Suppressor macrophage treated with lipopolysaccharide for 4 hours (primary cell): ENCODE results near the gene NEUROG3.
"Not testable (repeated sequence)": the region's sequence is repeated elsewhere in the genome, so short reads cannot be mapped to it uniquely, and the experiment has no call there.

Experiments
- DNase-seq: peaks from one replicate; pipeline ENCODE4 v3.0.0-alpha.2; 2020

NEUROG3 gene

GRCh38 chr10:69571618-69572158 is 1.5 kb downstream of the NEUROG3 start:
- no peak for DNase-seq

GRCh38 chr10:69570050-69570816 is 3.0 kb downstream of the NEUROG3 start:
- DNase-seq: no peak

- no peak for DNase-seq
Observed at GRCh38 chr10:69569396-69569934, 3.8 kb downstream of the NEUROG3 start.

DNA sequence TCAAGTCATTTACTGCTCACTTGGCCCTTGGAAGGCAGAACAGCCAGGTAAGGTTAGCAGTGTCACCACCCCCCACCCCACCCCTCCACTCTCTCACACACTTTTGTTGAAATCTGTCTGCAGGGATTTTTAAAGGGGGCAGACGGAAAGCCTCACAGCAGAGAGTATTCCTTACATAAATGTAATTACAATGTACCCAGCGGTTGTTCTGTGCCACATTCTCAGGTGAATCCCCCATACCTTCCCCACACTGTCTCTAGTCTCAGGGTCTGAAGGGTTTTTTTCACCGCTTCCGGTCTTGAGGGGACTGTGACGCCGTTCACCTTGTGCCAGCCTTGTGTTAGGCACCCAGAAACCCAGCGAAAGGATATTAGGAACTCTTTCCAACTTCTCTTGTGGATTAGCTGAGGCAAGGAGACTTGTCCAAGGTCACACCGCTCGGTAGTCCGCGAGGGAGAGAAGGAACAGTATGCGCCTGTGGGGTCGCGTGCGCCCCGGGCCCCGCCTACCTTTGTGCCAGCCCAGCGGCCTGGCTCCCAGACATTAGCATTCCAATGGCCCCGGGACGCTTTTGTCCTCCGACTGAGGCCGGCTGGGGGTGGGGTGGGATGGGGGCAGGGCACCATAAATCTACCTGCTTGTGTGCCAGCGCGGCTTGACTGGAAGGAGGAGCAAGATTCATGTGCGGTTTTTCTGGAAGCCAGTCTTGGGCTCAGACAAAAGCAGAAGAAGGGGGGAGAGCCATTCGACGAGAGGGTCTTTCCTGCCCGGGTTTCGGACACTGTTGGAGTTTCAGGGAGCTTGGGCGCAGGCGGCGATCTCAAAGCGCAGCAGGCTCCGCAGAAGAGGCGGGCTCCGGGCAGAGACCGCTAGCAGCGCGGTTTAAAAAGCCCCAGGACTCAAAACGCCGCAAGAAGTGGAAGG is 4.5 kb downstream of the NEUROG3 start:
- DNase-seq: no peak

DNA sequence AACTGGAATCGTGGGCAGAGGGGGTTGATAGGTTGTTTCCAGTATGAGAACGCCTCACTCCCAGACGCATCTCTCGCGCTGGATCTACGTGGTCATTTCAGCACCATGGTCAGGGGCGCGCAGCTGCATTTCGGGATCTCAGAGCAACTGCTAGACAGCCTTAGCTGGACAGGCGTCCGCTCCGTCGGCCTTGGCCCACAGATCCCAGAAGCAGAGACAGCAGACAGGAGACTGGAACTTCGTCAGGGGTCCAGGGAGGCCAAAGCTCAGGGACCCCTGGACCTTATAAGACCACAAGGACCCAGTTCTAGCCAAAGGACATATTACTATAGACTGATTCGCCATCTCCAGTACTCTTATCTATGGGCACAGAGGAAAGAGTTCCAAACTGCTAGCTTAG is 5.3 kb downstream of the NEUROG3 start:
- peak; percentile 51 for DNase-seq

GRCh38 chr10:69562731-69563254 is 10.4 kb downstream of the NEUROG3 start:
- DNase-seq: no peak

GRCh38 chr10:69559525-69559924 is 13.7 kb downstream of the NEUROG3 start:
- DNase-seq: no peak

DNA sequence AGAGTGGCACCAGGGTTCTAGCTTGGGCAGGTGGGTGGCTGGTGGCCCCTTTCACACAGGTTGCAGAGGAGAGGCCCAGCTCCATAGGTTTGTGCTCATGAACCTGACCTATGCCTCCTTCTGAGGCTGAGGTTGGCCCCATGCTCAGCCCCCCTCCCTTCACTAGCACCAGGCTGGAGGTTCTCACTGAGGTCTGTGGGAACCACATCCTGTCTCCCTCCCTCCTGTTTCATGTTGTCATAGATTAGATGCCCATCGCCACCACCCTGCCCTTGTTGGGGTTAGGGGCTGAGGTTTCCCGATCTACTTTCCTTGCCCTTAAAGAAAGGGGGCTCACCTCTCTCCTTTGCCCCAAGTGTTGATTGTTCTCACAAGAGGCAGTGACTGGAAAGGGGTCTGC is 14.7 kb downstream of the NEUROG3 start:
- no peak for DNase-seq

- DNase-seq: no peak
Observed at GRCh38 chr10:69554611-69555010, 18.6 kb downstream of the NEUROG3 start.

- DNase-seq: no peak
Observed at GRCh38 chr10:69553328-69553727, 19.9 kb downstream of the NEUROG3 start.

DNA sequence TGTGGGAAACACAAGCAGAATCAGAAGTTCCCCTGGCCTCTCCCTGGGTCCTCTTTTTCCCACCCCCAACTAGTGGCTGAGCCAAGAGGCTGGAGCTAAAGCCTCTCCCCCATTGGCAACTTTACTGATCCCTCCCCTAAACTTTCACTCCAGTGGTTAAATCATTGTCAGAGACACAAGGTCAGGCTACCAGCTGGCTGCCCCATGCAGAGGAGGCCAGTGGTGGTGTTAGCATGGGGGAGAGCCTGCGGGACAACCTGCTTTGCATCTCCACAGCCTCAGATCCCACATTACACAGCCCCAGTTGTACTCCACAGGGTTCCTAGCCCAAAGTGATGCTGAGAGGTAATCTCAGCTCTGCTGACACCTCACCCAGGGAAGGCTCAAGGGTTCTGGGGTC is 21.0 kb downstream of the NEUROG3 start:
- DNase-seq: no peak

DNA sequence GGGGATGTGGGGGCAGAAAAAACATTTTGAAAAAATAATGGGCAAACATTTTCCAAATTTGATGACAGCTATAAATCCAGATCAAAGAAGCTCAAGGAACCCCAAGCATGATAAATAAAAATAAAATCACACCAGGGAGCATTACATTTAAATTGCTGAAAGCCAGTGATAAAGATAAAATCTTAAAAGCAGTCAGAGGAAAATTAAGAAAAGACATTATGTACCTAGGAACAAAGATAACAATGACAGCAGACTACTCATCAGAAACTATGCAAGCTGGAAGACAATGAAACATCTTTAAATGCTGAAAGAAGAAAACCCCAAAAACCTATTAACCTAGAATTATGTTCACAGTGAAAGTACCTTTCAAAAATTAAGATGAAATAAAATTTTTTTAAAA is 23.3 kb downstream of the NEUROG3 start:
- no peak for DNase-seq

GRCh38 chr10:69541463-69541862 is 31.8 kb downstream of the NEUROG3 start:
- no peak for DNase-seq

DNA sequence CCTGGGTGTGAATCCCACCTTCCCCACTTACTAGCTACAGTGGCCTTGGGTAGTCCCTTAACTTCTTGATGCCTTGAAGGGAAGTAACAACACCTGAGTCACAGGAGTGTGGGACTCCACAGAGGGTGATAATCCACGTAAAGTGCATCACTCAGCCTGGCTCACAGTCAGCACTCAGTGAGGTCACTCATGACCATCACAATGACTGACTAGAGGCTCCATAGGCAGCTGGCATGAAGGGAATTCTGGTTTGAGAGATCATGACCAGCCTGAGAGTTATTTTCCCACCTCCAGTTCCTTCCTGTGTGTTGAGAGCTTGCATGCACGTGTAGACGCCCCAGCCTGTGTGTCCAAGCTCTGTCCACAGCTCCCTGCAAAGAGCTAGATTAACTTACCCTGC is 34.8 kb downstream of the NEUROG3 start:
- DNase-seq: no peak

GRCh38 chr10:69537449-69537848 is 35.8 kb downstream of the NEUROG3 start:
- no peak for DNase-seq

- DNase-seq: not testable (repeated sequence)
Observed at GRCh38 chr10:69536521-69536920, 36.7 kb downstream of the NEUROG3 start.

- no peak for DNase-seq
Observed at GRCh38 chr10:69533658-69534057, 39.6 kb downstream of the NEUROG3 start.

GRCh38 chr10:69527961-69528360 is 45.3 kb downstream of the NEUROG3 start:
- no peak for DNase-seq
